ENCODE data around the gene GPT2.

The GPT2 gene

GRCh38 chr16:46891910-46892309 lies 7.7 kb downstream of the GPT2 start:
- Histone ChIP-seq H3K4me3 (ENCODE audit: low read depth, low read length) (no peak overlapping the region), H3K36me3 (ENCODE audit: control insufficient read depth, insufficient read depth, low read length) (peaks cover 12% of the 10 kb centered on the region), H3K4me1 (ENCODE audit: control insufficient read depth, insufficient read depth, low read length) (peaks cover 2% of the 10 kb centered on the region)

GRCh38 chr16:46894036-46894672 lies 10.0 kb downstream of the GPT2 start:
- Histone ChIP-seq H3K4me3 (ENCODE audit: low read depth, low read length) (no peak overlapping the region), H3K27me3 (ENCODE audit: control insufficient read depth, insufficient read depth, low read length) (no peaks in the 10 kb centered on the region), H3K9ac (ENCODE audit: low read depth, low read length) (no peak overlapping the region), H3K4me1 (ENCODE audit: control insufficient read depth, insufficient read depth, low read length) (peaks cover 2% of the 10 kb centered on the region), H3K9me3 (ENCODE audit: control insufficient read depth, insufficient read depth, low read length) (no peaks in the 10 kb centered on the region), H3K36me3 (ENCODE audit: control insufficient read depth, insufficient read depth, low read length) (peaks cover 12% of the 10 kb centered on the region)

More at GRCh38 chr16:46891910-46892309, 7.7 kb downstream of the GPT2 start:
- no peaks in the 10 kb centered on the region for H3K9me3 ChIP-seq (ENCODE audit: control insufficient read depth, insufficient read depth, low read length)
- no peak overlapping the region for H3K9ac ChIP-seq (ENCODE audit: low read depth, low read length)
- no peaks in the 10 kb centered on the region for H3K27me3 ChIP-seq (ENCODE audit: control insufficient read depth, insufficient read depth, low read length)

GRCh38 chr16:46895399-46896313 lies 11.5 kb downstream of the GPT2 start:
- Histone ChIP-seq H3K4me3 (ENCODE audit: low read depth, low read length) (no peak overlapping the region), H3K27me3 (ENCODE audit: control insufficient read depth, insufficient read depth, low read length) (no peaks in the 10 kb centered on the region), H3K4me1 (ENCODE audit: control insufficient read depth, insufficient read depth, low read length) (peaks cover 2% of the 10 kb centered on the region), H3K36me3 (ENCODE audit: control insufficient read depth, insufficient read depth, low read length) (peaks cover 17% of the 10 kb centered on the region), H3K9me3 (ENCODE audit: control insufficient read depth, insufficient read depth, low read length) (no peaks in the 10 kb centered on the region), H3K9ac (ENCODE audit: low read depth, low read length) (no peak overlapping the region)

GRCh38 chr16:46896314-46896968 lies 12.3 kb downstream of the GPT2 start:
- peaks cover 2% of the 10 kb centered on the region for H3K4me1 ChIP-seq (ENCODE audit: control insufficient read depth, insufficient read depth, low read length)
- H3K27me3 ChIP-seq (ENCODE audit: control insufficient read depth, insufficient read depth, low read length) = no peaks in the 10 kb centered on the region
- no peak overlapping the region for H3K9ac ChIP-seq (ENCODE audit: low read depth, low read length)
- H3K4me3 ChIP-seq (ENCODE audit: low read depth, low read length) = no peak overlapping the region
- peaks cover 21% of the 10 kb centered on the region for H3K36me3 ChIP-seq (ENCODE audit: control insufficient read depth, insufficient read depth, low read length)
- H3K9me3 ChIP-seq (ENCODE audit: control insufficient read depth, insufficient read depth, low read length) = no peaks in the 10 kb centered on the region

- peaks cover 2% of the 10 kb centered on the region for H3K4me1 ChIP-seq (ENCODE audit: control insufficient read depth, insufficient read depth, low read length)
- peaks cover 28% of the 10 kb centered on the region for H3K36me3 ChIP-seq (ENCODE audit: control insufficient read depth, insufficient read depth, low read length)
- no peaks in the 10 kb centered on the region for H3K9me3 ChIP-seq (ENCODE audit: control insufficient read depth, insufficient read depth, low read length)
- no peaks in the 10 kb centered on the region for H3K27me3 ChIP-seq (ENCODE audit: control insufficient read depth, insufficient read depth, low read length)
- no peak overlapping the region for H3K4me3 ChIP-seq (ENCODE audit: low read depth, low read length)
- no peak overlapping the region for H3K9ac ChIP-seq (ENCODE audit: low read depth, low read length)
These were observed 13.3 kb downstream of the GPT2 start for GRCh38 chr16:46897471-46897870.

GRCh38 chr16:46898006-46898405 lies 13.8 kb downstream of the GPT2 start:
- no peaks in the 10 kb centered on the region for H3K27me3 ChIP-seq (ENCODE audit: control insufficient read depth, insufficient read depth, low read length)
- peaks cover 2% of the 10 kb centered on the region for H3K4me1 ChIP-seq (ENCODE audit: control insufficient read depth, insufficient read depth, low read length)
- no peaks in the 10 kb centered on the region for H3K9me3 ChIP-seq (ENCODE audit: control insufficient read depth, insufficient read depth, low read length)
- H3K36me3 ChIP-seq (ENCODE audit: control insufficient read depth, insufficient read depth, low read length) = peaks cover 28% of the 10 kb centered on the region
- no peak overlapping the region for H3K4me3 ChIP-seq (ENCODE audit: low read depth, low read length)
- H3K9ac ChIP-seq (ENCODE audit: low read depth, low read length) = no peak overlapping the region

- Histone ChIP-seq H3K4me1 (ENCODE audit: control insufficient read depth, insufficient read depth, low read length) (peaks cover 2% of the 10 kb centered on the region), H3K9ac (ENCODE audit: low read depth, low read length) (no peak overlapping the region), H3K36me3 (ENCODE audit: control insufficient read depth, insufficient read depth, low read length) (peaks cover 28% of the 10 kb centered on the region), H3K27me3 (ENCODE audit: control insufficient read depth, insufficient read depth, low read length) (no peaks in the 10 kb centered on the region), H3K4me3 (ENCODE audit: low read depth, low read length) (no peak overlapping the region), H3K9me3 (ENCODE audit: control insufficient read depth, insufficient read depth, low read length) (no peaks in the 10 kb centered on the region)
These were observed 15.4 kb downstream of the GPT2 start for GRCh38 chr16:46899443-46900143.

DNA sequence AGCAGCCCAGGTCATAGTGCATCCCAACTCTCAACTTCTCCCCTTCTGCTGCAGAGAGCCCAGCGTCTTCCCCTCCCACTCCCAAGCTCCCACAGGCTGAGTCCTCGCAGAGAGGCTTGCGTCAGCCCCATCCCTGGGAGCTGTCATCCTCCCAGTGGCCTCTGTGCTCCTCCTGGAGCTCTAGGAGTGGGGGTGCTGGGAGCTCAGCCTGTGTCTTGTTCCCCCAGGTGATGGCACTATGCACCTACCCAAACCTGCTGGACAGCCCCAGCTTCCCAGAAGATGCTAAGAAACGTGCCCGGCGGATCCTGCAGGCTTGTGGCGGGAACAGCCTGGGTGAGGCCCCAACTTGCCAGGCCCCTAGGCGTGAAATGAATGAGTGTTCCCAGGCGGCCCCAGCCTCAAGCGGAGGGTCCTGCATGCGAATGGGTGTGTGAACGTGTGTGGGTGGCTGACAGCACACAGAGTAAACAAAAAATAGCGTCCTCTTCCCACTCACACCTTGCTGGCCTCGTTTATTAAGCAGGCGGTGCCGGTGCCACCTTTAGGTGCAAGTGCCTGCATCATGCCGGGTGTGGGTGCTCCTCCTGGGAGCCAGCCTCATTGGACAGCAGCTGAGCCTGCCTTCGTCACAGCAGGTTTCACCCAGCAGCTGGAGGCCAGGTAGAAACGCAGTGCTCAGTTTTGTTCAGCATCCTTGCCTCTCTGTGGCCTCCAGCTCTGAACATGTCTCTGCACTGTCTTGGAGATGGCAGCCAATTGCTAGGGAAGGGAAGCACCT lies 16.5 kb downstream of the GPT2 start:
- Histone ChIP-seq H3K4me1 (ENCODE audit: control insufficient read depth, insufficient read depth, low read length) (peaks cover under 1% of the 10 kb centered on the region), H3K9me3 (ENCODE audit: control insufficient read depth, insufficient read depth, low read length) (no peaks in the 10 kb centered on the region), H3K9ac (ENCODE audit: low read depth, low read length) (no peak overlapping the region), H3K36me3 (ENCODE audit: control insufficient read depth, insufficient read depth, low read length) (peaks cover 28% of the 10 kb centered on the region), H3K27me3 (ENCODE audit: control insufficient read depth, insufficient read depth, low read length) (no peaks in the 10 kb centered on the region), H3K4me3 (ENCODE audit: low read depth, low read length) (no peak overlapping the region)

- Histone ChIP-seq H3K27me3 (ENCODE audit: control insufficient read depth, insufficient read depth, low read length) (no peaks in the 10 kb centered on the region), H3K4me3 (ENCODE audit: low read depth, low read length) (no peak overlapping the region), H3K4me1 (ENCODE audit: control insufficient read depth, insufficient read depth, low read length) (no peaks in the 10 kb centered on the region), H3K9me3 (ENCODE audit: control insufficient read depth, insufficient read depth, low read length) (no peaks in the 10 kb centered on the region), H3K36me3 (ENCODE audit: control insufficient read depth, insufficient read depth, low read length) (peaks cover 30% of the 10 kb centered on the region), H3K9ac (ENCODE audit: low read depth, low read length) (no peak overlapping the region)
These were observed 17.5 kb downstream of the GPT2 start for GRCh38 chr16:46901709-46902108.

GRCh38 chr16:46903255-46903905 lies 19.2 kb downstream of the GPT2 start:
- H3K4me3 ChIP-seq (ENCODE audit: low read depth, low read length) = no peak overlapping the region
- peaks cover 33% of the 10 kb centered on the region for H3K36me3 ChIP-seq (ENCODE audit: control insufficient read depth, insufficient read depth, low read length)
- H3K27me3 ChIP-seq (ENCODE audit: control insufficient read depth, insufficient read depth, low read length) = no peaks in the 10 kb centered on the region
- H3K9me3 ChIP-seq (ENCODE audit: control insufficient read depth, insufficient read depth, low read length) = no peaks in the 10 kb centered on the region
- H3K9ac ChIP-seq (ENCODE audit: low read depth, low read length) = no peak overlapping the region
- no peaks in the 10 kb centered on the region for H3K4me1 ChIP-seq (ENCODE audit: control insufficient read depth, insufficient read depth, low read length)
